ENCODE results near the gene MYOM1. TPM values are rescaled to one million over a fixed set of nuclear protein-coding genes. Genes with fewer than 3 reads are reported as not detected.

Gene MYOM1
- total RNA-seq, 1 experiment from 2014 or later = 0.37 TPM

- Histone ChIP-seq H3K36me3 (ENCODE audit: insufficient read depth, low read length, poor library complexity, severe bottlenecking) (no peaks in the 10 kb centered on the region), H3K4me1 (ENCODE audit: insufficient read depth, low read length, poor library complexity, severe bottlenecking) (no peaks in the 10 kb centered on the region), H3K4me3 (ENCODE audit: low read depth, low read length, poor library complexity, severe bottlenecking) (no peak overlapping the region), H3K9me3 (ENCODE audit: low read depth, low read length, poor library complexity, severe bottlenecking) (no peaks in the 10 kb centered on the region), H3K27me3 (replicated peaks; ENCODE audit: insufficient read depth, low read depth, low read length, poor library complexity) (no peaks in the 10 kb centered on the region), H3K27ac (ENCODE audit: low read depth, low read length, poor library complexity, severe bottlenecking) (no peak overlapping the region)
- intact Hi-C loops (cut with micrococcal nuclease; ENCODE audit: unreplicated experiment) = no loop called here
- no TSS peak for BruUV-seq (replicated peaks)
- TF ChIP-seq EZH2 (IDR thresholded peaks at IDR 0.05; ENCODE audit: borderline replicate concordance, low read depth, low read length, poor library complexity, severe bottlenecking) (no peak), CTCF (conservative IDR thresholded peaks at IDR 0.05; ENCODE audit: low read depth, low read length) (no peak)
- DNase-seq (ENCODE audit: low spot score) = no peak
- CTCF ChIA-PET = no interaction called here
- POLR2A ChIA-PET (ENCODE audit: low non-redundant PET) = no interaction called here
These were observed 532 bp downstream of the MYOM1 start for GRCh38 chr18:3219241-3219630.

- Histone ChIP-seq H3K36me3 (ENCODE audit: insufficient read depth, low read length, poor library complexity, severe bottlenecking) (no peaks in the 10 kb centered on the region), H3K27ac (ENCODE audit: low read depth, low read length, poor library complexity, severe bottlenecking) (no peak overlapping the region), H3K27me3 (replicated peaks; ENCODE audit: insufficient read depth, low read depth, low read length, poor library complexity) (no peaks in the 10 kb centered on the region), H3K9me3 (ENCODE audit: low read depth, low read length, poor library complexity, severe bottlenecking) (no peaks in the 10 kb centered on the region), H3K4me1 (ENCODE audit: insufficient read depth, low read length, poor library complexity, severe bottlenecking) (no peaks in the 10 kb centered on the region), H3K4me3 (ENCODE audit: low read depth, low read length, poor library complexity, severe bottlenecking) (no peak overlapping the region)
- no peak for TF ChIP-seq EZH2 (IDR thresholded peaks at IDR 0.05; ENCODE audit: borderline replicate concordance, low read depth, low read length, poor library complexity, severe bottlenecking)
- TF ChIP-seq CTCF (conservative IDR thresholded peaks at IDR 0.05; ENCODE audit: low read depth, low read length) = no peak
- no TSS peak for BruUV-seq (replicated peaks)
- no peak for DNase-seq (ENCODE audit: low spot score)
- intact Hi-C loops (cut with micrococcal nuclease; ENCODE audit: unreplicated experiment) = no loop called here
- CTCF ChIA-PET = no interaction called here
- POLR2A ChIA-PET (ENCODE audit: low non-redundant PET) = no interaction called here
These were observed 949 bp downstream of the MYOM1 start for GRCh38 chr18:3218819-3219218.

- CTCF ChIA-PET = no interaction called here
- POLR2A ChIA-PET (ENCODE audit: low non-redundant PET) = interaction anchor here (0.6 kb wide), 1 partner anchor 203 kb away, joined by 3 read pairs; no protein-coding TSS in a partner anchor
- no TSS peak for BruUV-seq (replicated peaks)
- Histone ChIP-seq H3K4me3 (ENCODE audit: low read depth, low read length, poor library complexity, severe bottlenecking) (no peak overlapping the region), H3K4me1 (ENCODE audit: insufficient read depth, low read length, poor library complexity, severe bottlenecking) (peaks cover 4% of the 10 kb centered on the region), H3K27me3 (replicated peaks; ENCODE audit: insufficient read depth, low read depth, low read length, poor library complexity) (no peaks in the 10 kb centered on the region), H3K36me3 (ENCODE audit: insufficient read depth, low read length, poor library complexity, severe bottlenecking) (no peaks in the 10 kb centered on the region), H3K9me3 (ENCODE audit: low read depth, low read length, poor library complexity, severe bottlenecking) (no peaks in the 10 kb centered on the region), H3K27ac (ENCODE audit: low read depth, low read length, poor library complexity, severe bottlenecking) (no peak overlapping the region)
- intact Hi-C loops (cut with micrococcal nuclease; ENCODE audit: unreplicated experiment) = no loop called here
- TF ChIP-seq EZH2 (IDR thresholded peaks at IDR 0.05; ENCODE audit: borderline replicate concordance, low read depth, low read length, poor library complexity, severe bottlenecking) (no peak), CTCF (conservative IDR thresholded peaks at IDR 0.05; ENCODE audit: low read depth, low read length) (no peak)
- DNase-seq (ENCODE audit: low spot score) = peak; percentile 4
These were observed 1.7 kb downstream of the MYOM1 start for GRCh38 chr18:3217948-3218647.
